ENCODE results near the gene FNIP2. TPM values are rescaled to one million over a fixed set of nuclear protein-coding genes. Genes with fewer than 3 reads are reported as not detected.

Gene FNIP2
- polyA plus RNA-seq, 1 experiment = 14.8 TPM

GRCh38 chr4:158771776-158772175 is 3.0 kb downstream of the FNIP2 start:
- ChIA-PET POLR2A (no interaction called here), CTCF (interaction anchor here (0.7 kb wide), 1 partner anchor 160 kb away, joined by 3 read pairs; no protein-coding TSS in a partner anchor)
- DNase-seq (ENCODE audit: low read depth) = no peak
- TF ChIP-seq CTCF (IDR thresholded peaks at IDR 0.05; ENCODE audit: insufficient read depth, low read depth, low read length) = no peak
- Histone ChIP-seq H3K4me3 (ENCODE audit: low read depth, low read length) (no peak overlapping the region), H3K27me3 (ENCODE audit: control insufficient read depth, insufficient read depth, low read length) (no peaks in the 10 kb centered on the region), H3K36me3 (ENCODE audit: control insufficient read depth, insufficient read depth, low read length) (no peaks in the 10 kb centered on the region)

GRCh38 chr4:158775091-158775651 is 6.3 kb downstream of the FNIP2 start:
- no peaks in the 10 kb centered on the region for H3K36me3 ChIP-seq (ENCODE audit: control insufficient read depth, insufficient read depth, low read length)
- no peak for TF ChIP-seq CTCF (IDR thresholded peaks at IDR 0.05; ENCODE audit: insufficient read depth, low read depth, low read length)
- no peak for DNase-seq (ENCODE audit: low read depth)
- H3K4me3 ChIP-seq (ENCODE audit: low read depth, low read length) = no peak overlapping the region
- POLR2A ChIA-PET = no interaction called here
- CTCF ChIA-PET = interaction anchor here (0.6 kb wide), 2 partner anchors 10 to 39 kb away, joined by 3 to 5 read pairs; no protein-coding TSS in a partner anchor
- no peaks in the 10 kb centered on the region for H3K27me3 ChIP-seq (ENCODE audit: control insufficient read depth, insufficient read depth, low read length)

- DNase-seq (ENCODE audit: low read depth) = no peak
- no peaks in the 10 kb centered on the region for H3K36me3 ChIP-seq (ENCODE audit: control insufficient read depth, insufficient read depth, low read length)
- H3K4me3 ChIP-seq (ENCODE audit: low read depth, low read length) = no peak overlapping the region
- H3K27me3 ChIP-seq (ENCODE audit: control insufficient read depth, insufficient read depth, low read length) = no peaks in the 10 kb centered on the region
- no peak for TF ChIP-seq CTCF (IDR thresholded peaks at IDR 0.05; ENCODE audit: insufficient read depth, low read depth, low read length)
- ChIA-PET POLR2A (no interaction called here), CTCF (no interaction called here)
These were observed 7.3 kb downstream of the FNIP2 start for GRCh38 chr4:158776106-158776505.

- no peak for TF ChIP-seq CTCF (IDR thresholded peaks at IDR 0.05; ENCODE audit: insufficient read depth, low read depth, low read length)
- H3K4me3 ChIP-seq (ENCODE audit: low read depth, low read length) = no peak overlapping the region
- CTCF ChIA-PET = interaction anchor here (1.3 kb wide), 1 partner anchor 9 kb away, joined by 3 read pairs; no protein-coding TSS in a partner anchor
- DNase-seq (ENCODE audit: low read depth) = no peak
- POLR2A ChIA-PET = no interaction called here
- H3K27me3 ChIP-seq (ENCODE audit: control insufficient read depth, insufficient read depth, low read length) = no peaks in the 10 kb centered on the region
- no peaks in the 10 kb centered on the region for H3K36me3 ChIP-seq (ENCODE audit: control insufficient read depth, insufficient read depth, low read length)
These were observed 8.8 kb downstream of the FNIP2 start for GRCh38 chr4:158777423-158778155.

GRCh38 chr4:158778156-158778711 is 9.4 kb downstream of the FNIP2 start:
- ChIA-PET POLR2A (interaction anchor here (0.6 kb wide), 1 partner anchor 8 kb away, joined by 3 read pairs; no protein-coding TSS in a partner anchor), CTCF (interaction anchor here (0.6 to 1.3 kb wide), 2 partner anchors 8 to 43 kb away, joined by 3 read pairs; no protein-coding TSS in a partner anchor)
- no peaks in the 10 kb centered on the region for H3K36me3 ChIP-seq (ENCODE audit: control insufficient read depth, insufficient read depth, low read length)
- DNase-seq (ENCODE audit: low read depth) = no peak
- no peak overlapping the region for H3K4me3 ChIP-seq (ENCODE audit: low read depth, low read length)
- H3K27me3 ChIP-seq (ENCODE audit: control insufficient read depth, insufficient read depth, low read length) = no peaks in the 10 kb centered on the region
- TF ChIP-seq CTCF (IDR thresholded peaks at IDR 0.05; ENCODE audit: insufficient read depth, low read depth, low read length) = no peak
